H4 (cell line): ENCODE data around the gene LRRN4. TPM values are rescaled to one million over a fixed set of nuclear protein-coding genes. Genes with fewer than 3 reads are reported as not detected.

Source experiments
- DNase-seq: peaks from one replicate; pipeline ENCODE4 v3.0.0-alpha.2; 2015; ENCODE audit warnings: low spot score
- total RNA-seq: library from RNA; depleted of rRNA; stranded (reverse); fragments of >200 nt; shearing (Covaris generic); gene quantifications from 2 replicates; pipeline ENCODE4 v1.2.3, GENCODE V29; 2014

The LRRN4 gene
- total RNA-seq, 1 experiment from 2014 or later: not detected

DNA sequence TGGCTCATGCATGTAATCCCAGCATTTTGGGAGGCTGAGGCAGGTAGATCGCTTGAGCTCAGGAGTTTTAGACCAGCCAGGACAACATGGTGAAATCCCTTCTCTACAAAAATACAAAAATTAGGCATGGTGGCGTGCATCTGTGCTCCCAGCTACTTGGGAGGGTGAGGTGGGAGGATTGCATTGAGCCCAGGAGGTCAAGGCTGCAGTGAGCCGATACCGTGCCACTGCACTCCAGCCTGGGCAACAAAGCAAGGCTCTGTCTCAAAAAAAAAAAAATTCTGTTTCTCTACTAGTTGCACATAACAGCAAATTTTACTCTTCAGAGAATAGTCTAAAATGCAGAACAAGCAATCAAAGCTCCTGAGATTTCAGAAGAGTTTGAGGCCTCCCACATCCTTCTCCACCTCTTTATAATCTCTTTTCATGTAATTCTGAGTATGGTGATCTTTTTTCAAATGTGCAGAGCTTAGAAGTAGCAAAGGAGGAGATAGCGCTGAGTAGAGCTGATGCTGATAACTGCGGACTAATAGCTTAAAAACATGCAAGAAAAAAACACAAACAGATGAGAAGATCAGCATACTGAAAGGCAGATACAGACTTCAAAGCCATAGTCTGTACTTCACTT lies 23.3 kb downstream of the LRRN4 start:
- no peak for DNase-seq

- no peak for DNase-seq
Observed at GRCh38 chr20:6029538-6029937, 24.3 kb downstream of the LRRN4 start.

- no peak for DNase-seq
Observed at GRCh38 chr20:6028818-6029217, 25.0 kb downstream of the LRRN4 start.

- peak; percentile 18 for DNase-seq
Observed at GRCh38 chr20:6026051-6026450, 27.8 kb downstream of the LRRN4 start.

- no peak for DNase-seq
Observed at GRCh38 chr20:6024768-6025167, 29.1 kb downstream of the LRRN4 start.

- DNase-seq: no peak
Observed at GRCh38 chr20:6017880-6018279, 36.0 kb downstream of the LRRN4 start.

DNA sequence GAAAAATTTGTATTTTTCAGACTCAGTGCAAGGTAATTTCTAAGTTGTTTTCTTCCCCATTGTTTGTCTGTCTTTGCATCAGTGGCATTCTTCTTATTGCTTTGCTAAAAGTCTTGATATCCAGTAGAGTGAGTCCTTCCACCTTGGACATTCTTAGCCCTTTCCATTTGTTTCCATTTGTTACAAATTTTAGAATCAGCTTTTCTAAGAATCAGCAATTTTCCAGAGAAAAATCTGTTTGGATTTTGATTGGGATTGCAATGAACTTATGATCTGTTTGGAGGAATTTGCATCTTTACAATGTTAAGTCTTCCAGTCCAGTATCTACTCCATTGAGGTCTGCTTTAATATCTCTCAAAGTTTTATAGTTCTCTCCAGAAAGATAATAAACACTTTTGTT lies 36.4 kb downstream of the LRRN4 start:
- no peak for DNase-seq

- no peak for DNase-seq
Observed at GRCh38 chr20:6014957-6015356, 38.9 kb downstream of the LRRN4 start.

DNA sequence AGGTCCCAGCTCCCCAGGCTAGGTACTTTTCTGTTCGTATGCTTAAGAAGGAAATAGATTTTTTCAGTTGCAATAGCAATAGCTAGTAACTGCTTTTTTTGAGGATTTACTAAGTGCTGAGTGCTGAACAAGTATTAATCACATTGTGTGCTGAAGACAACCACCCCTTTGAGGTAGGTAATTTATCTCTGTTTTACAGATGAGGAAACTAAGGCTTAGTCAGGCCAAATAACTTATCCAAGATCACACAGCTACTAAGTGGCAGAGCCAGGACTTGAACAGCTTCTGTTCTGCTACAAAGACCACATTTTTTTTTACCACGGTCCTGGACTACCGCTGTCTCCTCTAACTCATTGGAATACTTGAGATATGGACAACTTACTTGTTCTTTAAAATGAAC lies 39.8 kb downstream of the LRRN4 start:
- DNase-seq: no peak

DNA sequence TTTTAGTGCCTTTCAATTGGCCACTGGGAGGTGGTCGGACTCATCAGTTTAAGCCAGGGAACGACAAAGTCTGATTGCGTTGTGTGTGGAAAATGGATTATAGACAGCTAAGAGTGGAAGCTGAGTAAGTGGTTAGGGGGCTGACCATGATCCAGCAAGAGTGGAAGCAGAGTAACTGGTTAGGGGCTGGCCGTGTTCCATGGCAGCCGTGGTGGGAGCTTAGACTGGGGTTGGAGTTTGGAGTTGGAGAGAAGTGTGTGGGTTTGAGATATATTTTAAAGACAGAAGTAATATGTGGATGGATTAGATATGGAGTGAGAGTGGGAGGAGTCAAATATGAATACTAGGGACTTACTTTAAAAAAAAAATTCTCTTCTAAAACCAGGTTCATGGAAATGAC lies 41.7 kb downstream of the LRRN4 start:
- no peak for DNase-seq

GRCh38 chr20:6008254-6008653 lies 45.6 kb downstream of the LRRN4 start:
- peak; percentile 49 for DNase-seq

DNA sequence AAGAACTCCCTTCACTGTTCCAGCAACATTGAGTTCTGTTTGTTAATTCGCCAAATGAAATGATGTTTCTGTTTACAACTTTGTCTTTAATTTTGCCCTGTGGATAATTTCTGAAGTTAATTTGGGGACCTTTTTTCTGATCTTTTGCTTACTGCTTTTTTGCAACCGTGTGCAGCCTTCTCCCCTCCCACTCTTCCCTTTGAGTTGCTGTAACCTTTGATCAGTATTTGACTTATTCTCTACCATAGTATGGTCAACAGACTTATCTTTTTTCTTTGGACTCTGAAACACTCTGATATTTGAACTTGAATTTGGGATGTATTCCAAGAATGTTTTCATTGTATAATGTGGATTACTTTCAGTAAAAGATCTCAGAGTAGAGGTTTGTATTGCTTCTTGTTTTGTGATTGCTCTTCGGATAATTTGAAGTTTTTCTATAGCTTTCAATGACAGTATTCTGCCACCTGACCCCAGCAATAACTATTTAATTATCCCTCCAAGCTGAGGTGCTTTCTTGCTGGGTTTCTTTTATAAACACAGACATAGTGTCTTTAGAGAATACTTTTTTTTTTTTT lies 46.2 kb downstream of the LRRN4 start:
- no peak for DNase-seq

- DNase-seq: no peak
Observed at GRCh38 chr20:6007094-6007528, 46.7 kb downstream of the LRRN4 start.

DNA sequence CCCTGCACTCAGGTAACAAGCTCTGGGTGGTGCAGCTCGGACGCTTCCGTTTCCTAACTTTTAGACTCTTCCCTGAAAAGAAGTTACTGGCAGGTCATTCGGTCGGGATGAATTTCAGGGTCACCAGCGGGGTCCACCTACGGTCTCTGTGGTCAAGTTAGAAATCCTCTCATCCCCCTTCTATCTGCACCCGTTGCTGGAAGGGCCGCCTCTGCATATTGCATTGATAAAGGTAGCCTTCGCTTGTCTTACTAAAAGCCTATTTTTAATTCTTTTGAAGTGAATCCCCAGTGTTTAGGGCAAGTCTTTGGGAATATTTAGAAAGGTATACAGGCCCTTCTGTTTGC lies 47.3 kb downstream of the LRRN4 start:
- no peak for DNase-seq

DNA sequence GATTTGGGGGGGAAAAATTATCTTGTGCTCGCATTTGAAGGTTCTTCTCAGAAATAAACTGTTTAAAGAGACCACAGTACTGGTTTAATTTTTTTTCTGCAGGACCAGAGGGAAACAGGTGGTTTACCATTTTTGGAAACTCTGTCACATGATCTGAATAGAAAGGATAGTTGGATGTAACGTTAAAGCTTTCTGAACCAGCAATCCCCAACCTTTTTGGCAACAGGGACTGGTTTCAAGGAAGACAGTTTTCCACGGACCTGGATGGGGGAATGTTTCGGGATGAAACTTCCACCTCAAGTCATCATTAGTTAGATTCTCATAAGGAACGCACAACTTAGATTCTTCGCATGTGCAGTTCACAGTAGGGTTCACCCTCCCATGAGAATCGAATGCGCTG lies 53.0 kb downstream of the LRRN4 start:
- DNase-seq: no peak

DNA sequence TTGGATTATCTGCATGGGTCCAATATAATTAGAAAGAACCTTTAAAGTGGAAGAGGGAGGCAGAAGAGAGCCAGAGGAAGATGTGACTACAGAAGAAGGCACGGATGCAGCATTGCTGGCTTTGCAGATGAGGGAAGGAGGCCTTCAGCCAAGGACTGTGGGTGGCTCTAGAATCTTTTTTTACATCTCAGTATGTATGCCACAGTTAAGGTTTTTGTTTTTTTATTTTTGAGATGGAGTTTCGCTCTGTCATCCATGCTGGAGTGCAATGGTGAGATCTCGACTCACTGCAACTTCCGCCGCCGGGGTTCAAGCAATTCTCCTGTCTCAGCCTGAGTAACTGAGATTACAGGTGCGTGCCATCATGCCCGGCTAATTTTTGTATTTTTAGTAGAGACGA lies 54.1 kb downstream of the LRRN4 start:
- no peak for DNase-seq

GRCh38 chr20:5996765-5997164 lies 57.1 kb downstream of the LRRN4 start:
- peak; percentile 14 for DNase-seq

- DNase-seq: no peak
Observed at GRCh38 chr20:5991623-5992441, 62.0 kb downstream of the LRRN4 start.

DNA sequence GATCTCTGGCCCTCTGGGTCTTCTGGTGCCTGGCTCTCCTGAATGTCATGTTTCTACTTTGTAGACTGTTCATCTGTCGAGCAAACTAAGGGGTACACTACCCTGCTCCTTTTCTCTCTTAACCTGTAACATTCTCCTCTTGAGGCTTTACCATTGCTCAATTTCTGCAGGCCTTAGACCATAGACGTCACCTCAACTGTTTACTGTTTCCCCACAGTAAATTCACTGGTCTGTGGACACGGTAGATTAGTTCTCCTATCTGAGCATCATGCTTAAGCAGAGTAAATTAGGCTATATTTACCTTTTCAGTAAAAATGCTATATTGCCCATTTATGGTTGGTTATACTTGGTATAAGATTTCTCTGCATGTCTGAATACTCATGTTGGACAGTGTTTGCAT lies 62.9 kb downstream of the LRRN4 start:
- no peak for DNase-seq
